Activated T-cell treated with anti-CD3 and anti-CD28 coated beads, Interleukin-2, amount 50 U/mL, for 48 hours (primary cell): ENCODE results near the gene TRAPPC6A.

Experiments
- DNase-seq, 2 experiments: peaks; one replicate each; pipeline ENCODE4 v3.0.0-alpha.2; 2020

The TRAPPC6A gene

GRCh38 chr19:45184115-45184514, 6.1 kb upstream of the TRAPPC6A start:
- no peak for DNase-seq

- no peak for DNase-seq
These were observed 4.7 kb upstream of the TRAPPC6A start for GRCh38 chr19:45182758-45183157.

DNA sequence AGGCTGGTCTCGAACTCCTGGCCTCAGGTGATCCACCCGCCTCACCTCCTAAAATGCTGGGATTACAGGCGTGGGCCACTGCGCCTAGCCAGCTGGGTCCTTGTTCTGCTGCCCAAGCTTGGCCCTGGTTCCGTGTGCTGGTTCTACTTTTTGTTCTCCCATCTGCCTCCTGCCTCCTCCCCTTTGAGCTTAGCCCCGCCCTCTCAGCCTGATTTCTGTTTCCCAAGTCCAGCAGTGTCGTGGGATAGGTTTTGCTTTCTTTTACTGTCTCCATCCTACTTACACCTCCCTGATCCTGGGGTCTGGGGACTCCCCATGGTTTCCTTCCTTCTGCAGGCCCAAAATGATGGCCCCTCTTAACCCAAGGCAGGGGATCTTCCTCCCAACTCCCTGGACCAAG, 2.9 kb upstream of the TRAPPC6A start:
- no peak for DNase-seq

- DNase-seq: no peak
These were observed 1.9 kb upstream of the TRAPPC6A start for GRCh38 chr19:45179892-45180370.

DNA sequence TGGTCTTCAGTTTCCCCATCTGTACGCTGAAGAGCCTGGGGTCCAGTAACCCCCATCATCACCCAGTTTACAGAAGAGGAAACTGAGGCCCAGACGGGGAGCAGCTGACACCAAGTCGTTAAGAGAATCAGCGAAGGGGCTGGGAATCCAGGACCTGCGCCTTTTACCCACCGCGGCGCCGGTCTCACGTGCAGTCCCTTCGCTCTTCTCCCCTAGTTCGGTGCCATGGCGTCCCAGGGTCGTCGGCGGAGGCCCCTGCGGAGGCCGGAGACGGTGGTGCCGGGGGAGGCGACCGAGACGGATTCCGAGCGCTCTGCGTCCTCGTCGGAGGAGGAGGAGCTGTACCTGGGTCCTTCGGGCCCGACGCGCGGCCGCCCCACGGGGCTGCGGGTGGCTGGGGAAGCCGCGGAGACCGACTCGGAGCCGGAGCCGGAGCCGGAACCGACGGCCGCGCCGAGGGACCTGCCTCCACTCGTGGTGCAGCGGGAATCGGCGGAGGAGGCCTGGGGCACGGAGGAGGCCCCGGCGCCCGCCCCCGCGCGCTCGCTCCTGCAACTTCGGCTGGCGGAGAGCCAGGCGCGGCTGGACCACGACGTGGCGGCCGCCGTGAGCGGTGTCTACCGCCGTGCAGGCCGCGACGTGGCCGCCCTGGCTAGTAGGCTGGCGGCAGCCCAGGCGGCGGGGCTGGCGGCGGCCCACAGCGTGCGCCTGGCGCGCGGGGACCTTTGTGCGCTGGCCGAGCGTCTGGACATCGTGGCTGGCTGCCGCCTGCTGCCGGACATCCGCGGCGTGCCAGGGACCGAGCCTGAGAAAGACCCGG, 1.2 kb upstream of the TRAPPC6A start:
- peak; percentile 60 to 70 for DNase-seq

DNA sequence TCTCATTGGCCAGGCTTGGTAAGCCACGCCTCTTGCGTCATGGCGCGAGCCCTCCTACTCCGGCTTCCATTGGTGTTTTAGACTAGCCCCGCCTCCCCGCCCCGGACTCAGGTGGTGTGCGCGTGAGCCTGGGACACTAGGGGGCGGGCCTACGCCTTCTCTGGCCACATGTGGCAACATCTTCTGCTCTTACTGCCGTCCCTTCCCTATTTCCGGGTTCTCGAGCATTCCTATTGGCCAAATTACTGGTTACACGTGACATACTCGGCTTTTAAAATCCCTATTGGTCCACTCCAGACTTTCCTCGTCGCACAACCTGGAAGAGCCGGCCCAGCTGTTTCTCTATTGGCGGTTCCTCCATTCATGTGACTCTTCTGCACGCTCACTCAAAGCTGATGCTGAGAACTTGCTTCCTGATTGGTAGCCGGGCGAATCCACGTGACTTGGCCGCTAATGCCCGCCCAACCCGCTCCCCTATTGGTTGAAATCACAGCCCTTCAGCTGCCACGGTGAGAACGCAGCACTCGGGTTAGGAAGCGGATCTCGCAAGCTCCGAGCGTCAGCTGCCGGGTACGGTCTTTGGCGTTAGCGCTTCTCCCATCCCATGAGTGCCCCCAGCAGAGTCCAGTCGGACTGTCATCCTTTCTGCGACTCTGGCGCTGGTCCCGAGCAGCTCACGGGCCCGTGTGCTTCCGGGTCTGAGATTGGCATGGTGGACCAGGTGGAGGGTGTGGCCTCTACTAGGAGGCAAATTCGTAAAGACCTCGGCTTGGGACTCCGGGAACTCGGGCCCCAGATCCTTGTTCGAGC, 430 bp upstream of the TRAPPC6A start, which contains the start of gene BLOC1S3:
Gene BLOC1S3 (plus strand): TSS at position 523 of the 810 bp plus-strand sequence. CDS start 513 bp downstream, outside the sequence.
- DNase-seq: peak; percentile 100

DNA sequence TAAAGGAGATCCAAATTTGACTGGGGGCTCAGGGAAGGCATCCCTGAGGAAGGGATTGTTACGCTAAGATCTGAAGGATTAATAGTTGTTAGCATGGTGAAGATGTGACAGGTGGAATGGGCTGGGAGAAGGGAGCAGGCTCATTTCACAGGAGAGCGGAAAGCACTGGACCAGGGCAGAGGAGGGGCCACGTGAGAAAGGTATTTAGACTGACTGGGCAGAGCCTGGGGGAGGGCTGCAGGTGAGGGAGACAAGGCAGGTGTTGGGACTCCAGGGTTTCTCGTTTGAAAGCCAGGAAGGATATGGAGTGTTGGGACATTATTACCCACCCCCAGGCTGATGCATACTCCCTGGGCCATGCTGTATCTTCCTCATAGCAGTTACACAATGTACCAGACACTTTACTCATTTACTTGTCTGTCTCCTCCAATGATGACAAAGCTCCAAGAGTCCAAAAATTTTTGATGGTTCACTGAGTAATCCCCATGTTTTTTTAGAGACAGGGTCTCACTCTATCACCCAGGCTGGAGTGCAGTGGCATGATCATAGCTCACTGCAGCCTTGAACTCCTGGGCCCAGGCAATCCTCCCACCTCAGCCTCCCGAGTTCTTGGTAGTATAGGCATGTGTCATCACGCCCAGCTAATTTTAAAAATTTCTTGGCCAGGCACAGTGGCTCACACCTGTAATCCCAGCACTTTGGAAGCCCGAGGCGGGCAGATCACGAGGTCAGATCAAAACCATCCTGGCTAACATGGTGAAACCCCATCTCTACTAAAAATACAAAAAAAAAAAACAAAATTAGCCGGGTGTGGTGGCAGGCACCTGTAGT, 2.3 kb downstream of the TRAPPC6A start:
- no peak for DNase-seq

- no peak for DNase-seq
These were observed 4.2 kb downstream of the TRAPPC6A start for GRCh38 chr19:45173816-45174215.

GRCh38 chr19:45172611-45173208, 5.3 kb downstream of the TRAPPC6A start:
- DNase-seq: no peak

- DNase-seq: no peak
These were observed 5.9 kb downstream of the TRAPPC6A start for GRCh38 chr19:45172173-45172572.

- DNase-seq: peak in 1 of 2 experiments; percentile 54
These were observed 6.8 kb downstream of the TRAPPC6A start for GRCh38 chr19:45171211-45171623.

DNA sequence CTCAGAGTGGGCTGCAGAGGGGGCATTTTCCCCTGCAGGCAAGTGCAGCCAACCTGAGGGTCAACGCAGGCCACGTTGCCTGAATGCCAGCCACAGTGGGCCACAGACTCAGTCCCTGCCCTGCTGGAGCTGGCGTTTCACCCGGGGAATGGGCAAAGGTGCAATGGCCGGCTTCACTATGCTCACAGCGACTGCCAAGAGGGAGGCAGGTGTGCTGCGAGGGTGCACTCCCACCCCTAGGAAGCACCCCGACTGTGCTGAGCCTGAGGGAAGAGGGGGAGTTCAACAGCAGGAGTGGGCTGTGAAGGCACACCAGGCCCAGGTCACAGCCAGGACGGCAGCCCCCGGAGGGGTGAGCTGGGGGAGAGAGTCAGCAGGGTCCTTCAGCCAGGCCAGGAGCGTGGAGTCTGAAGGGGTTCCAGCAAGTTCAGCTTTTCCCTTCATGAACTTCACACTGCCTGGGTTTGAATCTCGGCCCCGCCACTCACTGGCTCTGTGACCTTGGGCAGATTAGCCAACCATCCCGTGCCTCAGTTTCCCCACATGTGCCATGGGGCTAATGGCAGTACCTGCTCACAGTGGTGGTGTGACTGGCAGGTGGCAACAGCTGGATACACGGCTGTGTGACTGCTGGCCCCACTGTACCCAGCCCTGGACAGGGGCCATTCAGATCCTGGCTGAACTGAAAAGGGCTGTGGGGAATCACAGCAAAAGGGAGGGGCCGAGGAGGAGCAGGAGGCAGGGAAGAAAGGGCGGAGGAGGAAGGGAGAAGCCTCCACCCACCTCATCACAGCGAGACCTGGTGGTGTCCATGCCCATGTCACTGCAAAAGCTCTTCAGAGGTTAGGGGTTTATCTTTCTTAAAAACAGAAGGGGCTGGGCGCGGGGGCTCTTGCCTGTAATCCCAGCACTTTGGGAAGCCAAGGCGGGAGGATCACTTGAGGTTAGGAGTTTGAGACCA, 7.6 kb downstream of the TRAPPC6A start:
- no peak for DNase-seq

DNA sequence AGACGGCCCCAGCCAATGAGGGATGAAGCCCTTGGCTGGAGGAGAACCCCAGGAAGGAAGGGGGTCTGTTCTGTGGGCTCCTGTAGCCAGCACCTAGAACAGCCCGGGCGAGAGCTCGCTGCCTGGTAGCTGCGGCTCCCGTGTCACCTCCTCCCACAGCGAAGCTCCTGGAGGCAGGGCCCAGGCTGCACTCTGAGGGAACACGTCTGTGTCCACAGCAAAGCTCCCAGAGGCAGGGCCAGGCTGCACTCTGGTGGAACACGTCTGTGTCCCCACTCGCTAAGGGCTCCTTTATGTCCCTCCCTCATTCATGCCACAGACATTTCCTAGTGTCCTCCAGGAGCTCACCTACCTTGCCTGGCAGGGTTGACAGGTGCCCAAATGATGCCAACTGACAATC, 8.4 kb downstream of the TRAPPC6A start:
- DNase-seq: no peak

DNA sequence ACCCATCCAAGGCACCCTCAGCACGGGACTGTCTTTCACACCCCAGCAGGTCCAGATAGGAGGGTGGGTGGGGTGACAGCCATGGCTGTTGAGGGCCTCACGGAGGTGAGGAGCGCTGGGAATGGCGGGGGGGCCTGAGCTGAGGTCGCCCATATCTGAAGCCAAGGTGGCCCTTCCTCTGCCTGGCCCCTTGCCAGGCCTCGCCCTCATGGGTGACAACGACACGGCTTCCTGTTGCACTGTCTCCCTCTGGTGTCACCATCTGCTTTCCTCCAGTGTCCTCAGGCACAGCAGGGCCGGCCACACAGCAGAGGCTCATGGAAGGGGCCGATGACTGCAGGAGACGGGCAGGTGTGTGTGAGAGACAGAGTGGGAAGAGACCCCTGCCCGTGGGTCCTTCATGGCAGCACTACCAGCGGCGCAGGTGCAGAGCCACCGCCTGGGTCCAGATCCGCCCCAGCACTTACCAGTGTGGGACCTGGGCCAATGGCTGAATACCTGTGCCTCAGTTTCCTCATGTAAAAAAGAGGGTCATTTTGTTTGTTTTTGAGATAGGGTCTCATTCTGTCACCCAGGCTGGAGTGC, 9.2 kb downstream of the TRAPPC6A start:
- no peak for DNase-seq

DNA sequence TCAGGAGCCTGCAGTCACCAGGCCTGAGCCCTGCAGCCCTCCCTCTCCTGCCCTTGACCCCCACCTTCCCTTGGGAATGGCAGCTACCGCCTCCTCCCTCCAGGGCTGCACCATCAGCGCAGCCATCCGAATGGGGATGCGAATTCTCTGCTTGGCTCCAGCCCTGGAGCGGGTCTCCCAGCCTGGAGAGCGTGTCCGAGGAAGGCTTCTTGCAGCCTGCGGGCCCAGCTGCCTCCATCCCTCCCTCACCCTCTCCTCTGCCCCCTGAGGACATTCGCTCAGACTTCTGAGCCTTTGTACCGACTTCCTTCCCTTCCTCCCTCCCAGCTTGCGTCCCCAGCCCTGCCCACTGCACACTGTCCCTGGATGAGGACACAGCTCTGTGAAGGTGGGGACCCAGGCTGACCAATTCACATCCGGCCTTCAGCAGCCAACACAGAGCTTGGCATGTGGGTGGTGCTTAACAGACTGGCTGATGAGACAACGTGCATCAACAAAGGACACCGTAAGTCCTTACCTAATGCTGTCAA, 11.2 kb downstream of the TRAPPC6A start:
- DNase-seq: no peak

- DNase-seq: peak; percentile 57 to 75
These were observed 13.3 kb downstream of the TRAPPC6A start for GRCh38 chr19:45164577-45165335.

GRCh38 chr19:45163751-45164460, 14.1 kb downstream of the TRAPPC6A start:
- no peak for DNase-seq

- no peak for DNase-seq
These were observed 14.9 kb downstream of the TRAPPC6A start for GRCh38 chr19:45163156-45163555.

GRCh38 chr19:45162608-45163143, 15.4 kb downstream of the TRAPPC6A start:
- no peak for DNase-seq
